Chondrocyte (in vitro differentiated cells): ENCODE measurements around the gene UBE2S. TPM values are rescaled to one million over a fixed set of nuclear protein-coding genes. Genes with fewer than 3 reads are reported as not detected.

Experiments used
- DNase-seq: peaks from one replicate; pipeline ENCODE4 v3.0.0; 2021; ENCODE audit warnings: mixed read lengths, low spot score
- H3K27ac Mint-ChIP-seq: one replicate; pipeline ENCODE4 v1.8.0; 2021; ENCODE audit warnings: mild to moderate bottlenecking, moderate library complexity, mixed read lengths; ENCODE audit not compliant: unreplicated experiment
- H3K27me3 Mint-ChIP-seq: 2 replicates; pipeline ENCODE4 v1.8.0; 2021; ENCODE audit warnings: low read depth, mixed read lengths
- H3K36me3 Mint-ChIP-seq: 2 replicates; pipeline ENCODE4 v1.8.0; 2021; ENCODE audit warnings: low read depth, mixed read lengths
- H3K4me1 Mint-ChIP-seq: 2 replicates; pipeline ENCODE4 v1.8.0; 2021; ENCODE audit warnings: low read depth, mild to moderate bottlenecking, mixed read lengths
- H3K4me3 Mint-ChIP-seq: one replicate; pipeline ENCODE4 v1.8.0; 2021; ENCODE audit warnings: mild to moderate bottlenecking, moderate library complexity, mixed read lengths; ENCODE audit not compliant: unreplicated experiment
- H3K9me3 Mint-ChIP-seq: 2 replicates; pipeline ENCODE4 v1.8.0; 2021; ENCODE audit warnings: low read depth, mixed read lengths
- CTCF ChIP-seq: fragments of 200-600 bp; sonication (generic); IDR thresholded peaks from 2 replicates; pipeline ENCODE4 v1.5.0; 2021; ENCODE audit warnings: antibody characterized with exemption, mild to moderate bottlenecking, moderate library complexity
- total RNA-seq: library from RNA; stranded (reverse); gene quantifications from 3 replicates; pipeline ENCODE4 v1.2.1, GENCODE V29; 2021

Gene UBE2S
- total RNA-seq, 1 donor from 2014 or later: 79.7 TPM

GRCh38 chr19:55387736-55388497, 19.7 kb downstream of the UBE2S start:
- Mint-ChIP-seq H3K36me3 (peaks cover 21% of the 10 kb centered on the region), H3K27ac (no peak overlapping the region), H3K9me3 (no peaks in the 10 kb centered on the region), H3K27me3 (no peaks in the 10 kb centered on the region), H3K4me3 (peak overlapping the region; percentile 99), H3K4me1 (peaks cover 63% of the 10 kb centered on the region)
- no peak for TF ChIP-seq CTCF
- DNase-seq: no peak

- no peaks in the 10 kb centered on the region for H3K27me3 Mint-ChIP-seq
- DNase-seq: no peak
- TF ChIP-seq CTCF: peak; percentile 8
- H3K36me3 Mint-ChIP-seq: peaks cover 21% of the 10 kb centered on the region
- H3K27ac Mint-ChIP-seq: peak overlapping the region; percentile 99
- no peaks in the 10 kb centered on the region for H3K9me3 Mint-ChIP-seq
- peak overlapping the region; percentile 99 for H3K4me3 Mint-ChIP-seq
- H3K4me1 Mint-ChIP-seq: peaks cover 56% of the 10 kb centered on the region
Observed at GRCh38 chr19:55386493-55386971, 21.1 kb downstream of the UBE2S start.

GRCh38 chr19:55385724-55386492, 21.7 kb downstream of the UBE2S start, which contains the start of gene RPL28:
Gene RPL28 (plus strand): TSS chr19:55385932. CDS start chr19:55386358, 426 bp downstream.
- peak within 1 kb of the TSS; percentile 99 for H3K27ac Mint-ChIP-seq
- peak within 1 kb of the TSS; percentile 99 for H3K4me3 Mint-ChIP-seq
- peak; percentile 98 for DNase-seq
- peaks cover 21% of the 10 kb centered on the region for H3K36me3 Mint-ChIP-seq
- H3K27me3 Mint-ChIP-seq: no peaks in the 10 kb centered on the region
- H3K9me3 Mint-ChIP-seq: no peaks in the 10 kb centered on the region
- peaks cover 55% of the 10 kb centered on the region for H3K4me1 Mint-ChIP-seq
- no peak for TF ChIP-seq CTCF

- Mint-ChIP-seq H3K9me3 (no peaks in the 10 kb centered on the region), H3K4me1 (peaks cover 47% of the 10 kb centered on the region), H3K36me3 (peaks cover 21% of the 10 kb centered on the region), H3K27me3 (no peaks in the 10 kb centered on the region), H3K4me3 (peak overlapping the region; percentile 99), H3K27ac (peak overlapping the region; percentile 93)
- peak; percentile 18 for TF ChIP-seq CTCF
- DNase-seq: no peak
Observed at GRCh38 chr19:55384920-55385723, 22.5 kb downstream of the UBE2S start.
